ENCODE data around the gene BTNL2. TPM values are rescaled to one million over a fixed set of nuclear protein-coding genes. Genes with fewer than 3 reads are reported as not detected.

Gene BTNL2
- total and polyA plus RNA-seq, 2 of the 13 experiments (the other 11 are each of a cell fraction or from before 2014, with no cell fraction given), result not detected

DNA sequence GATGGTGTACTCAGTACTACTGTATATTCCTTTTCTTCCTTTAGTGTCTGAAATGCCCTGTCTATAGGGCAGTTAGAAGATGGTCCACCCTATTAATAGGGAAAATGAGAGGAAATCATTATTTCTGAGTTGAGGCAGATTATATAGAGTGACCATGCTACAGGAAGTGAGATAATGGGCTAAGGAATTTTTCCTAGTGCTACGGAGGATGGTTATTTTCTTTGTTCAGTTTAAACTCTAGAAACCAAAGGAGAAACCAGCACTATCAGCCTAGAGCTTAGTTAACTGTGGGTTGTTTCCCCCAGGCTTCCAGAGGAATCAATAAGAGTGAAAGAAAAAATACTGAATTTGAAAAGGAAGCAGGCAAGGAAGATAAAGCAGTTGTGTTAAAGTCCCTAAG, 35.8 kb downstream of the BTNL2 start:
- Histone ChIP-seq H3K27ac (ENCODE audit: extremely low read length, insufficient read depth, low read length) (no peak overlapping the region), H3K4me2 (ENCODE audit: low read depth, low read length) (no peak overlapping the region), H3K27me3 (ENCODE audit: control insufficient read depth in 1 of 2, insufficient read depth in 2 of 2, low read length in 2 of 2) (no peaks in the 10 kb centered on the region), H3K4me1 (ENCODE audit: insufficient read depth, low read length) (peaks cover 11% of the 10 kb centered on the region), H3K36me3 (replicated peaks in 1 of 2; ENCODE audit: control insufficient read depth in 1 of 2, insufficient read depth in 2 of 2, low read length in 2 of 2) (no peaks in the 10 kb centered on the region), H2AFZ (ENCODE audit: low read length) (no peak overlapping the region), H4K20me1 (ENCODE audit: insufficient read depth, low read length) (no peaks in the 10 kb centered on the region; the same call in 1 of the 2 replicates), H3K79me2 (ENCODE audit: insufficient read depth, low read length) (no peaks in the 10 kb centered on the region), H3K9me3 (ENCODE audit: low read length) (no peaks in the 10 kb centered on the region), H3K9ac (ENCODE audit: insufficient read depth, low read depth, low read length) (no peak overlapping the region), H3K4me3 (replicated peaks in 1 of 3; ENCODE audit: insufficient read depth in 1 of 3, low read depth in 2 of 3, low read length in 3 of 3) (no peak overlapping the region)
- 0% methylated on average over 1 of the region's 1 CpG for WGBS (ENCODE audit: low lambda C conversion rate)
- no peak for ATAC-seq
- ChIA-PET CTCF (ENCODE audit: low intra/inter-chr PET ratio, low total read pairs) (no interaction called here), POLR2A (no interaction called here)
- TF ChIP-seq, protein P1, sequence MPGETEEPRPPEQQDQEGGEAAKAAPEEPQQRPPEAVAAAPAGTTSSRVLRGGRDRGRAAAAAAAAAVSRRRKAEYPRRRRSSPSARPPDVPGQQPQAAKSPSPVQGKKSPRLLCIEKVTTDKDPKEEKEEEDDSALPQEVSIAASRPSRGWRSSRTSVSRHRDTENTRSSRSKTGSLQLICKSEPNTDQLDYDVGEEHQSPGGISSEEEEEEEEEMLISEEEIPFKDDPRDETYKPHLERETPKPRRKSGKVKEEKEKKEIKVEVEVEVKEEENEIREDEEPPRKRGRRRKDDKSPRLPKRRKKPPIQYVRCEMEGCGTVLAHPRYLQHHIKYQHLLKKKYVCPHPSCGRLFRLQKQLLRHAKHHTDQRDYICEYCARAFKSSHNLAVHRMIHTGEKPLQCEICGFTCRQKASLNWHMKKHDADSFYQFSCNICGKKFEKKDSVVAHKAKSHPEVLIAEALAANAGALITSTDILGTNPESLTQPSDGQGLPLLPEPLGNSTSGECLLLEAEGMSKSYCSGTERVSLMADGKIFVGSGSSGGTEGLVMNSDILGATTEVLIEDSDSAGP (CRISPR knock-in tag; IDR thresholded peaks at IDR 0.05; ENCODE audit: borderline replicate concordance), result no peak
- no TSS peak for BruUV-seq (replicated peaks)
- no peak for DNase-seq (ENCODE audit: low spot score)
- in situ Hi-C loops (cut with HindIII; ENCODE audit: extremely low pct_ligation_motif_present, low pct_unique_long_range_greater_than_20kb) (no loop called here), intact Hi-C loops (cut with micrococcal nuclease; ENCODE audit: unreplicated experiment) (no loop called here)
- FAIRE-seq, result no peak

DNA sequence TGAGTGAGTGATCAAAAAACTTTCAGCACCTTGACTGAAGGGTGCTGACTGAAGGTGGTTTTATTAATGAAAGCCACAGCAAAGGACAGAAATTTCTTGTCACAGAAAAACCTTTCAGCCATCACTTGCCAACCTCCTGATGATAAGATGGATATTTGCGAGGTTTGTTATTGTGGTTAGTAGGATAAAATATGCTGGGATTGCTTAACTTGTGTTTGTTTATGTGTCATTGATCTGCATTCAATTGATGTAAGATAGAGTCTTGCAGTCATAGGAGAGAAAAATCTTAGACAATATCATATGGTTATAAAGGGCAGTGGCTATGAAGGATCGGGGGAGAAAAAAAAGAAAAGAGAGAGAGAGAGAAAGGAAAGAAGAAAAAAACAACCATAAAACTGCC, 36.5 kb downstream of the BTNL2 start:
- CTCF ChIA-PET (ENCODE audit: low intra/inter-chr PET ratio, low total read pairs), result no interaction called here
- H3K79me2 ChIP-seq (ENCODE audit: insufficient read depth, low read length), result no peaks in the 10 kb centered on the region
- no peak overlapping the region for H3K4me2 ChIP-seq (ENCODE audit: low read depth, low read length)
- ATAC-seq, result no peak
- no TSS peak for BruUV-seq (replicated peaks)
- H3K27ac ChIP-seq (ENCODE audit: extremely low read length, insufficient read depth, low read length), result no peak overlapping the region
- DNase-seq (ENCODE audit: low spot score), result no peak
- no peak overlapping the region for H3K4me3 ChIP-seq (replicated peaks in 1 of 3; ENCODE audit: insufficient read depth in 1 of 3, low read depth in 2 of 3, low read length in 3 of 3)
- peaks cover 0 to 3% of the 10 kb centered on the region in 2 experiments; a peak in 2 of 5 replicates for H3K27me3 ChIP-seq (ENCODE audit: control insufficient read depth in 1 of 2, insufficient read depth in 2 of 2, low read length in 2 of 2)
- in situ Hi-C loops (cut with HindIII; ENCODE audit: extremely low pct_ligation_motif_present, low pct_unique_long_range_greater_than_20kb), result no loop called here
- H4K20me1 ChIP-seq (ENCODE audit: insufficient read depth, low read length), result no peaks in the 10 kb centered on the region; the same call in 1 of the 2 replicates
- H2AFZ ChIP-seq (ENCODE audit: low read length), result no peak overlapping the region
- H3K36me3 ChIP-seq (replicated peaks in 1 of 2; ENCODE audit: control insufficient read depth in 1 of 2, insufficient read depth in 2 of 2, low read length in 2 of 2), result no peaks in the 10 kb centered on the region
- 41% methylated on average over 2 of the region's 2 CpGs for WGBS (ENCODE audit: low lambda C conversion rate)
- POLR2A ChIA-PET, result no interaction called here
- intact Hi-C loops (cut with micrococcal nuclease; ENCODE audit: unreplicated experiment), result no loop called here
- H3K9ac ChIP-seq (ENCODE audit: insufficient read depth, low read depth, low read length), result no peak overlapping the region
- H3K4me1 ChIP-seq (ENCODE audit: insufficient read depth, low read length), result peaks cover 11% of the 10 kb centered on the region
- H3K9me3 ChIP-seq (ENCODE audit: low read length), result no peaks in the 10 kb centered on the region
- no peak for FAIRE-seq
- TF ChIP-seq, protein P2, sequence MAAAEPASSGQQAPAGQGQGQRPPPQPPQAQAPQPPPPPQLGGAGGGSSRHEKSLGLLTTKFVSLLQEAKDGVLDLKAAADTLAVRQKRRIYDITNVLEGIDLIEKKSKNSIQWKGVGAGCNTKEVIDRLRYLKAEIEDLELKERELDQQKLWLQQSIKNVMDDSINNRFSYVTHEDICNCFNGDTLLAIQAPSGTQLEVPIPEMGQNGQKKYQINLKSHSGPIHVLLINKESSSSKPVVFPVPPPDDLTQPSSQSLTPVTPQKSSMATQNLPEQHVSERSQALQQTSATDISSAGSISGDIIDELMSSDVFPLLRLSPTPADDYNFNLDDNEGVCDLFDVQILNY (CRISPR knock-in tag; conservative IDR thresholded peaks at IDR 0.05), result no peak
- no peak for TF ChIP-seq ZNF496 (CRISPR knock-in tag; IDR thresholded peaks at IDR 0.05; ENCODE audit: insufficient replicate concordance)
- TF ChIP-seq ZNF788 (CRISPR knock-in tag; IDR thresholded peaks at IDR 0.05; ENCODE audit: borderline replicate concordance), result no peak
- TF ChIP-seq RFX1 (IDR thresholded peaks at IDR 0.05), result no peak
- no peak for TF ChIP-seq ARHGAP35 (CRISPR knock-in tag; IDR thresholded peaks at IDR 0.05; ENCODE audit: borderline replicate concordance)
- TF ChIP-seq ZNF780A (CRISPR knock-in tag; IDR thresholded peaks at IDR 0.05), result no peak
- TF ChIP-seq, protein P3, sequence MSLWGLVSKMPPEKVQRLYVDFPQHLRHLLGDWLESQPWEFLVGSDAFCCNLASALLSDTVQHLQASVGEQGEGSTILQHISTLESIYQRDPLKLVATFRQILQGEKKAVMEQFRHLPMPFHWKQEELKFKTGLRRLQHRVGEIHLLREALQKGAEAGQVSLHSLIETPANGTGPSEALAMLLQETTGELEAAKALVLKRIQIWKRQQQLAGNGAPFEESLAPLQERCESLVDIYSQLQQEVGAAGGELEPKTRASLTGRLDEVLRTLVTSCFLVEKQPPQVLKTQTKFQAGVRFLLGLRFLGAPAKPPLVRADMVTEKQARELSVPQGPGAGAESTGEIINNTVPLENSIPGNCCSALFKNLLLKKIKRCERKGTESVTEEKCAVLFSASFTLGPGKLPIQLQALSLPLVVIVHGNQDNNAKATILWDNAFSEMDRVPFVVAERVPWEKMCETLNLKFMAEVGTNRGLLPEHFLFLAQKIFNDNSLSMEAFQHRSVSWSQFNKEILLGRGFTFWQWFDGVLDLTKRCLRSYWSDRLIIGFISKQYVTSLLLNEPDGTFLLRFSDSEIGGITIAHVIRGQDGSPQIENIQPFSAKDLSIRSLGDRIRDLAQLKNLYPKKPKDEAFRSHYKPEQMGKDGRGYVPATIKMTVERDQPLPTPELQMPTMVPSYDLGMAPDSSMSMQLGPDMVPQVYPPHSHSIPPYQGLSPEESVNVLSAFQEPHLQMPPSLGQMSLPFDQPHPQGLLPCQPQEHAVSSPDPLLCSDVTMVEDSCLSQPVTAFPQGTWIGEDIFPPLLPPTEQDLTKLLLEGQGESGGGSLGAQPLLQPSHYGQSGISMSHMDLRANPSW (CRISPR knock-in tag; IDR thresholded peaks at IDR 0.05; ENCODE audit: borderline replicate concordance), result no peak
- no peak for TF ChIP-seq STAG1 (CRISPR knock-in tag; IDR thresholded peaks at IDR 0.05)
- TF ChIP-seq ATRX (CRISPR knock-in tag; IDR thresholded peaks at IDR 0.05; ENCODE audit: borderline replicate concordance), result no peak
- no peak for TF ChIP-seq XBP1 (CRISPR knock-in tag; IDR thresholded peaks at IDR 0.05)
- TF ChIP-seq ZNF703 (CRISPR knock-in tag; IDR thresholded peaks at IDR 0.05; ENCODE audit: borderline replicate concordance), result no peak
- no peak for TF ChIP-seq ZSCAN22 (CRISPR knock-in tag; IDR thresholded peaks at IDR 0.05)
